ENCODE data around the gene BAD. TPM values are rescaled to one million over a fixed set of nuclear protein-coding genes. Genes with fewer than 3 reads are reported as not detected.

Gene BAD
- total RNA-seq, 1 experiment from 2014 or later, result 34.7 TPM

- CTCF ChIA-PET, result interaction anchor here (0.6 to 4.0 kb wide), 7 partner anchors 24 to 488 kb away, joined by 4 to 24 read pairs (median 6); partner anchors contain the start of genes CATSPERZ and PLCB3
- H3K9me3 Mint-ChIP-seq, result no peaks in the 10 kb centered on the region
- peaks cover 23% of the 10 kb centered on the region for H3K4me1 Mint-ChIP-seq
- ATAC-seq (peak; percentile 8; the same call in 1 of the 2 replicates), DNase-seq (ENCODE audit: low spot score) (no peak)
- POLR2A ChIA-PET, result interaction anchor here (1.0 kb wide), 1 partner anchor 29 kb away, joined by 5 read pairs; no protein-coding TSS in a partner anchor
- H3K4me3 Mint-ChIP-seq, result no peak overlapping the region
- TF ChIP-seq, protein P1, sequence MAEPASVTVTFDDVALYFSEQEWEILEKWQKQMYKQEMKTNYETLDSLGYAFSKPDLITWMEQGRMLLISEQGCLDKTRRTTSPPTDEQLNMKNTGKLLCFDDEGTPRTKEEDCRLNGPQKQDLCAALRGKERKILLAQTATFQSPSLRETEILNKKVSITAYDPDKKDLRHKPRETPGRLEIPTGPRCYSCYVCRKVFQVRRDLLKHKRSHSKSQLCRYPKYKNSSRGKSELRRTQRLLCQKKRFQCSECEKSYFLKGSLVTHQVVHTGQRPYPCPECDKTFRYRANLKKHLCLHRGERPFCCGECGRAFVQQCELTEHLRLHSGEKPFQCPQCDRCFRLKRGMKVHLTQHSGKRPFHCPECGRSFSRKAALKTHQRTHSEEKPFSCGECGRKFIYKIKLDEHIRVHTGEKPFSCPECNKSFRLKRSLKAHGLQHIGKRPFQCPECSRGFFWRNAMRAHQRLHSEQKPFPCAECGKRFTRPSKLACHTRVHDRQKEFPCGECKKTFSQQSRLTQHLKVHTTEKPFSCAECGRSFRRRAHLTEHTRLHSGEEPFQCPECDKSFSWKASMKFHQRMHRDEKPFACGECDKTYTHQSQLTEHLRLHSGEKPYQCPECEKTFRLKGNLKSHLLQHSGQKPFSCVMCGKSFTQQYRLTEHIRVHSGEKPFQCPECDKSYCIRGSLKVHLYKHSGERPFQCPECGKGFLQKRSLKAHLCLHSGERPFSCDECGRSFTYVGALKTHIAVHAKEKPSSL (CRISPR knock-in tag; conservative IDR thresholded peaks at IDR 0.05), result no peak
- TF ChIP-seq NFYB (CRISPR knock-in tag; conservative IDR thresholded peaks at IDR 0.05; ENCODE audit: low read depth), result no peak
- no peak for TF ChIP-seq ESRRA (CRISPR knock-in tag; IDR thresholded peaks at IDR 0.05; ENCODE audit: borderline replicate concordance)
- TF ChIP-seq, protein P2, sequence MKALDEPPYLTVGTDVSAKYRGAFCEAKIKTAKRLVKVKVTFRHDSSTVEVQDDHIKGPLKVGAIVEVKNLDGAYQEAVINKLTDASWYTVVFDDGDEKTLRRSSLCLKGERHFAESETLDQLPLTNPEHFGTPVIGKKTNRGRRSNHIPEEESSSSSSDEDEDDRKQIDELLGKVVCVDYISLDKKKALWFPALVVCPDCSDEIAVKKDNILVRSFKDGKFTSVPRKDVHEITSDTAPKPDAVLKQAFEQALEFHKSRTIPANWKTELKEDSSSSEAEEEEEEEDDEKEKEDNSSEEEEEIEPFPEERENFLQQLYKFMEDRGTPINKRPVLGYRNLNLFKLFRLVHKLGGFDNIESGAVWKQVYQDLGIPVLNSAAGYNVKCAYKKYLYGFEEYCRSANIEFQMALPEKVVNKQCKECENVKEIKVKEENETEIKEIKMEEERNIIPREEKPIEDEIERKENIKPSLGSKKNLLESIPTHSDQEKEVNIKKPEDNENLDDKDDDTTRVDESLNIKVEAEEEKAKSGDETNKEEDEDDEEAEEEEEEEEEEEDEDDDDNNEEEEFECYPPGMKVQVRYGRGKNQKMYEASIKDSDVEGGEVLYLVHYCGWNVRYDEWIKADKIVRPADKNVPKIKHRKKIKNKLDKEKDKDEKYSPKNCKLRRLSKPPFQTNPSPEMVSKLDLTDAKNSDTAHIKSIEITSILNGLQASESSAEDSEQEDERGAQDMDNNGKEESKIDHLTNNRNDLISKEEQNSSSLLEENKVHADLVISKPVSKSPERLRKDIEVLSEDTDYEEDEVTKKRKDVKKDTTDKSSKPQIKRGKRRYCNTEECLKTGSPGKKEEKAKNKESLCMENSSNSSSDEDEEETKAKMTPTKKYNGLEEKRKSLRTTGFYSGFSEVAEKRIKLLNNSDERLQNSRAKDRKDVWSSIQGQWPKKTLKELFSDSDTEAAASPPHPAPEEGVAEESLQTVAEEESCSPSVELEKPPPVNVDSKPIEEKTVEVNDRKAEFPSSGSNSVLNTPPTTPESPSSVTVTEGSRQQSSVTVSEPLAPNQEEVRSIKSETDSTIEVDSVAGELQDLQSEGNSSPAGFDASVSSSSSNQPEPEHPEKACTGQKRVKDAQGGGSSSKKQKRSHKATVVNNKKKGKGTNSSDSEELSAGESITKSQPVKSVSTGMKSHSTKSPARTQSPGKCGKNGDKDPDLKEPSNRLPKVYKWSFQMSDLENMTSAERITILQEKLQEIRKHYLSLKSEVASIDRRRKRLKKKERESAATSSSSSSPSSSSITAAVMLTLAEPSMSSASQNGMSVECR (CRISPR knock-in tag; IDR thresholded peaks at IDR 0.05; ENCODE audit: borderline replicate concordance), result no peak
- no peak for TF ChIP-seq SMAD3 (CRISPR knock-in tag; IDR thresholded peaks at IDR 0.05; ENCODE audit: borderline replicate concordance)
- no peak for TF ChIP-seq ZNF317 (CRISPR knock-in tag; IDR thresholded peaks at IDR 0.05; ENCODE audit: borderline replicate concordance, low read depth)
- no peak for TF ChIP-seq OVOL2 (CRISPR knock-in tag; IDR thresholded peaks at IDR 0.05; ENCODE audit: borderline replicate concordance)
- TF ChIP-seq SP1 (CRISPR knock-in tag; conservative IDR thresholded peaks at IDR 0.05), result no peak
- TF ChIP-seq ZNF219 (CRISPR knock-in tag; IDR thresholded peaks at IDR 0.05; ENCODE audit: borderline replicate concordance), result no peak
- H3K27me3 Mint-ChIP-seq (ENCODE audit: low read depth), result no peaks in the 10 kb centered on the region
- 0 out of 2 replicates have a peak overlapping the region, but pooled peaks have one; percentile 25 for H3K27ac Mint-ChIP-seq
- no peaks in the 10 kb centered on the region for H3K36me3 Mint-ChIP-seq
These were observed 9.2 kb downstream of the BAD start for GRCh38 chr11:64275031-64275800.

- POLR2A ChIA-PET, result interaction anchor here (0.8 to 3.9 kb wide), 10 partner anchors 14 to 231 kb away, joined by 3 to 25 read pairs (median 5); partner anchors contain the start of genes BAD, CATSPERZ, FKBP2 and GPR137
- peak; percentile 83 for ATAC-seq
- H3K27ac Mint-ChIP-seq, result peak overlapping the region; percentile 100
- no peaks in the 10 kb centered on the region for H3K27me3 Mint-ChIP-seq (ENCODE audit: low read depth)
- peak overlapping the region; percentile 99 for H3K4me3 Mint-ChIP-seq
- CTCF ChIA-PET, result interaction anchor here (0.6 to 6.2 kb wide), 17 partner anchors 15 to 87 kb away, joined by 3 to 75 read pairs (median 8); partner anchors contain the start of genes BAD, CATSPERZ, ESRRA and FKBP2
- peaks cover 22% of the 10 kb centered on the region for H3K4me1 Mint-ChIP-seq
- H3K36me3 Mint-ChIP-seq, result peaks cover 13% of the 10 kb centered on the region
- H3K9me3 Mint-ChIP-seq, result no peaks in the 10 kb centered on the region
- DNase-seq (ENCODE audit: low spot score), result peak; percentile 98
- TF ChIP-seq, protein P3, sequence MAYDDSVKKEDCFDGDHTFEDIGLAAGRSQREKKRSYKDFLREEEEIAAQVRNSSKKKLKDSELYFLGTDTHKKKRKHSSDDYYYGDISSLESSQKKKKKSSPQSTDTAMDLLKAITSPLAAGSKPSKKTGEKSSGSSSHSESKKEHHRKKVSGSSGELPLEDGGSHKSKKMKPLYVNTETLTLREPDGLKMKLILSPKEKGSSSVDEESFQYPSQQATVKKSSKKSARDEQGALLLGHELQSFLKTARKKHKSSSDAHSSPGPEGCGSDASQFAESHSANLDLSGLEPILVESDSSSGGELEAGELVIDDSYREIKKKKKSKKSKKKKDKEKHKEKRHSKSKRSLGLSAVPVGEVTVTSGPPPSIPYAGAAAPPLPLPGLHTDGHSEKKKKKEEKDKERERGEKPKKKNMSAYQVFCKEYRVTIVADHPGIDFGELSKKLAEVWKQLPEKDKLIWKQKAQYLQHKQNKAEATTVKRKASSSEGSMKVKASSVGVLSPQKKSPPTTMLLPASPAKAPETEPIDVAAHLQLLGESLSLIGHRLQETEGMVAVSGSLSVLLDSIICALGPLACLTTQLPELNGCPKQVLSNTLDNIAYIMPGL (CRISPR knock-in tag; IDR thresholded peaks at IDR 0.05), result peak; percentile 65; the same call in 1 of the 2 replicates
- TF ChIP-seq FOXP1 (CRISPR knock-in tag; IDR thresholded peaks at IDR 0.05; ENCODE audit: borderline replicate concordance) (peak; percentile 73), MYBL2 (CRISPR knock-in tag; IDR thresholded peaks at IDR 0.05) (peak; percentile 48; the same call in 1 of the 2 replicates), NR2C2 (CRISPR knock-in tag; IDR thresholded peaks at IDR 0.05) (peak; percentile 98), E2F4 (CRISPR knock-in tag; IDR thresholded peaks at IDR 0.05; ENCODE audit: borderline replicate concordance, low read depth) (0 out of 2 replicates have a peak, but pooled peaks have one; percentile 1), GABPB1 (CRISPR knock-in tag; IDR thresholded peaks at IDR 0.05) (peak; percentile 91), TCF7 (CRISPR knock-in tag; IDR thresholded peaks at IDR 0.05; ENCODE audit: low read depth) (0 out of 2 replicates have a peak, but pooled peaks have one; percentile 19), NFYB (CRISPR knock-in tag; conservative IDR thresholded peaks at IDR 0.05; ENCODE audit: low read depth) (0 out of 2 replicates have a peak, but pooled peaks have one; percentile 31)
- TF ChIP-seq, protein P4, sequence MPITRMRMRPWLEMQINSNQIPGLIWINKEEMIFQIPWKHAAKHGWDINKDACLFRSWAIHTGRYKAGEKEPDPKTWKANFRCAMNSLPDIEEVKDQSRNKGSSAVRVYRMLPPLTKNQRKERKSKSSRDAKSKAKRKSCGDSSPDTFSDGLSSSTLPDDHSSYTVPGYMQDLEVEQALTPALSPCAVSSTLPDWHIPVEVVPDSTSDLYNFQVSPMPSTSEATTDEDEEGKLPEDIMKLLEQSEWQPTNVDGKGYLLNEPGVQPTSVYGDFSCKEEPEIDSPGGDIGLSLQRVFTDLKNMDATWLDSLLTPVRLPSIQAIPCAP (CRISPR knock-in tag; IDR thresholded peaks at IDR 0.05), result no peak
- TF ChIP-seq, protein P5, sequence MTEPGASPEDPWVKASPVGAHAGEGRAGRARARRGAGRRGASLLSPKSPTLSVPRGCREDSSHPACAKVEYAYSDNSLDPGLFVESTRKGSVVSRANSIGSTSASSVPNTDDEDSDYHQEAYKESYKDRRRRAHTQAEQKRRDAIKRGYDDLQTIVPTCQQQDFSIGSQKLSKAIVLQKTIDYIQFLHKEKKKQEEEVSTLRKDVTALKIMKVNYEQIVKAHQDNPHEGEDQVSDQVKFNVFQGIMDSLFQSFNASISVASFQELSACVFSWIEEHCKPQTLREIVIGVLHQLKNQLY (CRISPR knock-in tag; IDR thresholded peaks at IDR 0.05), result 0 out of 2 replicates have a peak, but pooled peaks have one; percentile 88
- TF ChIP-seq, protein P6, sequence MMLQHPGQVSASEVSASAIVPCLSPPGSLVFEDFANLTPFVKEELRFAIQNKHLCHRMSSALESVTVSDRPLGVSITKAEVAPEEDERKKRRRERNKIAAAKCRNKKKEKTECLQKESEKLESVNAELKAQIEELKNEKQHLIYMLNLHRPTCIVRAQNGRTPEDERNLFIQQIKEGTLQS (CRISPR knock-in tag; conservative IDR thresholded peaks at IDR 0.05), result no peak; the same call in 1 of the 2 replicates
These were observed 14.8 kb downstream of the BAD start for GRCh38 chr11:64269540-64270220.
